Adrenal gland (tissue), 5 donors: ENCODE results near the gene CC2D1A.

Experiments
- POLR2A ChIP-seq, 2 donors: fragments of 450-650 bp; IDR thresholded peaks; one replicate each; pipeline ENCODE4 v1.6.1; 2017; ENCODE audit warnings: antibody characterized with exemption in 2 of 2, mild to moderate bottlenecking in 2 of 2, moderate library complexity in 1 of 2
- TF ChIP-seq, protein P1 (sequence below), 6 experiments: fragments of 450-650 bp in 4 of 6; fragments of 200-600 bp in 2 of 6; sonication (generic) in 1 of 6; IDR thresholded peaks; 1 replicate in 5 of 6; 2 replicates in 1 of 6; pipeline versions ENCODE4 v1.5.1 to v1.8.0; 2016 to 2021; ENCODE audit warnings: antibody characterized with exemption in 6 of 6, mild to moderate bottlenecking in 2 of 6, moderate library complexity in 1 of 6
- donor health status: DM: no; HTN: no; CAD: no.

DNA sequence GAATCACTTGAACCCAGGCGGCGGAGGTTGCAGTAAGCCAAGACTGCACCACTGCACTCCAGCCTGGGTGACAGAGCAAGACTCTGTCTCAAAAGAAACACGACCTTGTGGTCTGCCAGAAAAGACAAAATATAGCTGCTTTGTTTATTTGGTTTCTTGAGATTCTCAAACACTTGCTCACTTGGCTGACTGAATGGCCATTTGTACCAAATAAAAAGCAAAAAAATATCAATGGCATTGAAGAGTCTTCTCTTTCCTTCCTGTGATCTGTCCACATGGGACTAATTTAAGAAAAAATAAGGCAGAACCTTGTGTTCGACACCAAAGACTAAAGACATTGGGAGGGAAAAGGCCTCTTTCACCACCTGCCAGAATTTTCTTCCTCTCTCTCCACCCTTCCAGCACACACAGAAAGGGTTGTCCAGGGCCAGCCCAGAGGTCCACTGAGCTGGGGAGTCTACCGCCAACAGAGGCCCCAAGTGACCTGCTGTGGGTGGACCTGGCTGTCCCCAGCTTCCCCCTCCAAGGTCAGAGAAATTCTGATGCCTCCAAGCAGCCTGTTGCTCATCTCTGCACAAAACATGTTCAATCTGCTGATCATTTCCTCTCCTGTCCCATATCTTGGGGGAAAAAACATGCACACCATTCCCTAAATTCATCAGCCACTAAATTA lies 6.0 kb upstream of the CC2D1A start:
- no peak for TF ChIP-seq POLR2A (IDR thresholded peaks at IDR 0.05)
- TF ChIP-seq, protein P1, sequence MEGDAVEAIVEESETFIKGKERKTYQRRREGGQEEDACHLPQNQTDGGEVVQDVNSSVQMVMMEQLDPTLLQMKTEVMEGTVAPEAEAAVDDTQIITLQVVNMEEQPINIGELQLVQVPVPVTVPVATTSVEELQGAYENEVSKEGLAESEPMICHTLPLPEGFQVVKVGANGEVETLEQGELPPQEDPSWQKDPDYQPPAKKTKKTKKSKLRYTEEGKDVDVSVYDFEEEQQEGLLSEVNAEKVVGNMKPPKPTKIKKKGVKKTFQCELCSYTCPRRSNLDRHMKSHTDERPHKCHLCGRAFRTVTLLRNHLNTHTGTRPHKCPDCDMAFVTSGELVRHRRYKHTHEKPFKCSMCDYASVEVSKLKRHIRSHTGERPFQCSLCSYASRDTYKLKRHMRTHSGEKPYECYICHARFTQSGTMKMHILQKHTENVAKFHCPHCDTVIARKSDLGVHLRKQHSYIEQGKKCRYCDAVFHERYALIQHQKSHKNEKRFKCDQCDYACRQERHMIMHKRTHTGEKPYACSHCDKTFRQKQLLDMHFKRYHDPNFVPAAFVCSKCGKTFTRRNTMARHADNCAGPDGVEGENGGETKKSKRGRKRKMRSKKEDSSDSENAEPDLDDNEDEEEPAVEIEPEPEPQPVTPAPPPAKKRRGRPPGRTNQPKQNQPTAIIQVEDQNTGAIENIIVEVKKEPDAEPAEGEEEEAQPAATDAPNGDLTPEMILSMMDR (IDR thresholded peaks at IDR 0.05) = no peak
